Osteoblast (primary cell): ENCODE data around the gene COG5. TPM values are rescaled to one million over a fixed set of nuclear protein-coding genes. Genes with fewer than 3 reads are reported as not detected.

Source experiments
- DNase-seq: peaks from one replicate; pipeline ENCODE4 v3.0.0; 2011; ENCODE audit warnings: low spot score, mixed read lengths; ENCODE audit not compliant: insufficient read length; ENCODE audit errors: missing footprints
- H2AFZ ChIP-seq: 2 replicates; pipeline ENCODE4 v1.6.0; 2011; ENCODE audit warnings: mild to moderate bottlenecking, low read length
- H3K27ac ChIP-seq: 2 replicates; pipeline ENCODE4 v1.5.1; 2011; ENCODE audit warnings: mild to moderate bottlenecking, low read depth, low read length, moderate library complexity
- H3K27me3 ChIP-seq: 2 replicates; pipeline ENCODE4 v1.6.0; 2012; ENCODE audit warnings: mild to moderate bottlenecking, control low read depth, inconsistent platforms, low read length, moderate library complexity; ENCODE audit not compliant: insufficient read depth
- H3K36me3 ChIP-seq: 2 replicates; pipeline ENCODE4 v1.5.1; 2011; ENCODE audit warnings: mild to moderate bottlenecking, low read length, control low read depth, moderate library complexity; ENCODE audit not compliant: insufficient read depth
- H3K4me1 ChIP-seq: 2 replicates; pipeline ENCODE4 v1.5.1; 2011; ENCODE audit warnings: mild to moderate bottlenecking, low read length, control low read depth, moderate library complexity; ENCODE audit not compliant: insufficient read depth
- H3K4me2 ChIP-seq: 2 replicates; pipeline ENCODE4 v1.6.0; 2011; ENCODE audit warnings: mild to moderate bottlenecking, low read length; ENCODE audit not compliant: insufficient read depth
- H3K4me3 ChIP-seq: fragments of 200-600 bp; sonication (generic); 3 replicates; pipeline ENCODE4 v1.5.1; 2012; ENCODE audit warnings: mild to moderate bottlenecking, low read length, inconsistent platforms; ENCODE audit not compliant: insufficient read depth
- H3K79me2 ChIP-seq: 2 replicates; pipeline ENCODE4 v1.6.0; 2012; ENCODE audit warnings: mild to moderate bottlenecking, low read length, control low read depth, inconsistent platforms; ENCODE audit not compliant: insufficient read depth
- H3K9me3 ChIP-seq: 2 replicates; pipeline ENCODE4 v1.5.1; 2011; ENCODE audit warnings: low read depth, low read length, control low read depth
- H4K20me1 ChIP-seq: 2 replicates; pipeline ENCODE4 v1.6.0; 2012; ENCODE audit warnings: mild to moderate bottlenecking, low read length, control low read depth; ENCODE audit not compliant: insufficient read depth
- CTCF ChIP-seq: IDR thresholded peaks from 2 replicates; pipeline ENCODE4 v1.5.1; 2011; ENCODE audit warnings: mild to moderate bottlenecking, low read depth, low read length, moderate library complexity; ENCODE audit errors: extremely low read depth
- total RNA-seq: library from RNA; depleted of rRNA; stranded (reverse); fragments of >200 nt; gene quantifications from 2 replicates; pipeline ENCODE4 v1.2.3, GENCODE V29; 2012

COG5 gene
- total RNA-seq, 1 donor: 29.7 TPM

GRCh38 chr7:107580716-107581383 is 17.1 kb upstream of the COG5 start:
- peaks cover 13% of the 10 kb centered on the region for H3K36me3 ChIP-seq
- H3K27ac ChIP-seq: peak overlapping the region; percentile 84
- peaks cover 47% of the 10 kb centered on the region for H3K79me2 ChIP-seq
- no peak for DNase-seq
- peaks cover 27% of the 10 kb centered on the region for H3K4me1 ChIP-seq
- H3K9me3 ChIP-seq: no peaks in the 10 kb centered on the region
- peak overlapping the region; percentile 92 for H3K4me2 ChIP-seq
- H3K27me3 ChIP-seq: no peaks in the 10 kb centered on the region
- no peaks in the 10 kb centered on the region for H4K20me1 ChIP-seq
- H2AFZ ChIP-seq: peak overlapping the region; percentile 94
- H3K4me3 ChIP-seq: peak overlapping the region; percentile 95
- TF ChIP-seq CTCF: no peak

GRCh38 chr7:107579885-107580715 is 16.4 kb upstream of the COG5 start, which contains the start of gene BCAP29:
BCAP29 (plus strand) TSS chr7:107580246; CDS start chr7:107580773, 527 bp downstream.
- DNase-seq: peak; percentile 93
- Histone ChIP-seq H3K36me3 (peaks cover 13% of the 10 kb centered on the region), H3K4me3 (peak within 1 kb of the TSS; percentile 95), H3K27ac (peak within 1 kb of the TSS; percentile 84), H3K79me2 (peaks cover 46% of the 10 kb centered on the region), H4K20me1 (no peaks in the 10 kb centered on the region), H3K27me3 (no peaks in the 10 kb centered on the region), H3K4me1 (peaks cover 27% of the 10 kb centered on the region), H3K9me3 (no peaks in the 10 kb centered on the region), H3K4me2 (peak within 1 kb of the TSS; percentile 92), H2AFZ (peak within 1 kb of the TSS; percentile 94)
- TF ChIP-seq CTCF: no peak

GRCh38 chr7:107579554-107579884 is 15.8 kb upstream of the COG5 start:
- Histone ChIP-seq H3K27me3 (no peaks in the 10 kb centered on the region), H2AFZ (peak overlapping the region; percentile 94), H3K4me3 (peak overlapping the region; percentile 95), H3K9me3 (no peaks in the 10 kb centered on the region), H3K27ac (peak overlapping the region; percentile 84), H3K4me1 (peaks cover 27% of the 10 kb centered on the region), H3K36me3 (peaks cover 11% of the 10 kb centered on the region), H4K20me1 (no peaks in the 10 kb centered on the region), H3K4me2 (peak overlapping the region; percentile 92), H3K79me2 (peaks cover 41% of the 10 kb centered on the region)
- DNase-seq: no peak
- TF ChIP-seq CTCF: no peak

- TF ChIP-seq CTCF: no peak
- no peak overlapping the region for H3K4me2 ChIP-seq
- no peaks in the 10 kb centered on the region for H3K4me1 ChIP-seq
- H3K79me2 ChIP-seq: no peaks in the 10 kb centered on the region
- H3K4me3 ChIP-seq: no peak overlapping the region
- H3K27ac ChIP-seq: no peak overlapping the region
- no peaks in the 10 kb centered on the region for H3K27me3 ChIP-seq
- H3K36me3 ChIP-seq: no peaks in the 10 kb centered on the region
- DNase-seq: no peak
- H2AFZ ChIP-seq: no peak overlapping the region
- no peaks in the 10 kb centered on the region for H3K9me3 ChIP-seq
- no peaks in the 10 kb centered on the region for H4K20me1 ChIP-seq
Observed at GRCh38 chr7:107573537-107573936, 9.8 kb upstream of the COG5 start.
